Breast epithelium (tissue), 4 donors: ENCODE measurements around the gene CLDN15. TPM values are rescaled to one million over a fixed set of nuclear protein-coding genes. Genes with fewer than 3 reads are reported as not detected.
"Not testable (repeated sequence)": the region's sequence is repeated elsewhere in the genome, so short reads cannot be mapped to it uniquely, and the experiment has no call there.

Experiments used
- DNase-seq, 2 donors: peaks; one replicate each; pipeline ENCODE4 v3.0.0-alpha.2; 2019; ENCODE audit warnings: low spot score in 2 of 2
- H3K27ac ChIP-seq, 2 donors: fragments of 200-600 bp; sonication (generic) in 1 of 2; one replicate each; pipeline ENCODE4 v1.5.1; 2016 to 2019; ENCODE audit warnings: mild to moderate bottlenecking in 1 of 2
- H3K27me3 ChIP-seq, 2 donors: fragments of 200-600 bp; sonication (generic) in 1 of 2; one replicate each; pipeline versions ENCODE4 v1.5.1 to v1.6.0; 2017 to 2019; ENCODE audit warnings: control low read depth in 1 of 2, mild to moderate bottlenecking in 1 of 2
- H3K36me3 ChIP-seq: fragments of 200-600 bp; one replicate; pipeline ENCODE4 v1.5.1; 2019
- H3K4me1 ChIP-seq, 2 donors: fragments of 200-600 bp; sonication (generic); one replicate each; pipeline ENCODE4 v1.5.1; 2016 to 2019; ENCODE audit warnings: control low read depth in 1 of 2
- H3K4me3 ChIP-seq, 3 donors: fragments of 200-600 bp; sonication (generic); 1 replicate in 2 of 3; 2 replicates in 1 of 3; pipeline ENCODE4 v1.5.1; 2016 to 2019; ENCODE audit warnings: mild to moderate bottlenecking in 3 of 3, moderate library complexity in 2 of 3
- H3K9me3 ChIP-seq, 2 donors: fragments of 200-600 bp; sonication (generic) in 1 of 2; one replicate each; pipeline ENCODE4 v1.5.1; 2016 to 2019; ENCODE audit warnings: control low read depth in 1 of 2
- CTCF ChIP-seq, 3 donors: fragments of 450-650 bp; IDR thresholded peaks; one replicate each; pipeline ENCODE4 v1.5.1; 2016 to 2017; ENCODE audit warnings: antibody characterized with exemption in 3 of 3, mild to moderate bottlenecking in 3 of 3, moderate library complexity in 3 of 3
- POLR2A ChIP-seq: fragments of 450-650 bp; IDR thresholded peaks from one replicate; pipeline ENCODE4 v1.6.1; 2016; ENCODE audit warnings: antibody characterized with exemption, mild to moderate bottlenecking, moderate library complexity
- POLR2AphosphoS5 ChIP-seq, 3 donors: sonication (generic); formaldehyde crosslinking; IDR thresholded peaks; one replicate each; pipeline ENCODE4 v1.6.1; 2017; ENCODE audit warnings: antibody characterized with exemption in 3 of 3
- intact Hi-C: fragments of 100-400 bp; cut with DNase I; formaldehyde crosslinking; loops from one replicate; pipeline ENCODE4 v1.15.1; 2023; ENCODE audit warnings: low total_unique reads
- total RNA-seq, 3 donors: library from RNA; depleted of rRNA; stranded (reverse); fragments of >200 nt; gene quantifications; one replicate each; pipeline ENCODE4 v1.1.0, GENCODE V29; 2016

Gene CLDN15
- total RNA-seq, 3 donors from 2014 or later: 14.4 to 44.6 (median 17.1) TPM

- no peaks in the 10 kb centered on the region for H3K36me3 ChIP-seq
Measured at GRCh38 chr7:101208794-101209193, 28.8 kb downstream of the CLDN15 start.

GRCh38 chr7:101207459-101207858 lies 30.1 kb downstream of the CLDN15 start:
- H3K27ac ChIP-seq: no peak overlapping the region
- H3K9me3 ChIP-seq: no peaks in the 10 kb centered on the region
- intact Hi-C loops: loop anchor here (10.0 kb wide), 1 partner anchor 47 kb away; no protein-coding TSS in a partner anchor
- TF ChIP-seq POLR2AphosphoS5 (IDR thresholded peaks at IDR 0.05) (no peak), CTCF (IDR thresholded peaks at IDR 0.05) (no peak), POLR2A (no peak)
- H3K36me3 ChIP-seq: no peaks in the 10 kb centered on the region
- no peaks in the 10 kb centered on the region for H3K4me1 ChIP-seq
- DNase-seq: no peak
- no peak overlapping the region for H3K4me3 ChIP-seq
- peaks cover 0 to 10% of the 10 kb centered on the region in 2 donors for H3K27me3 ChIP-seq

More at GRCh38 chr7:101208794-101209193, 28.8 kb downstream of the CLDN15 start:
- no peak overlapping the region for H3K27ac ChIP-seq
- H3K27me3 ChIP-seq: no peaks in the 10 kb centered on the region
- TF ChIP-seq POLR2A: no peak
- no peak for TF ChIP-seq CTCF (IDR thresholded peaks at IDR 0.05)
- TF ChIP-seq POLR2AphosphoS5 (IDR thresholded peaks at IDR 0.05): no peak
- H3K4me1 ChIP-seq: no peaks in the 10 kb centered on the region
- no peaks in the 10 kb centered on the region for H3K9me3 ChIP-seq
- DNase-seq: no peak
- H3K4me3 ChIP-seq: no peak overlapping the region
- intact Hi-C loops: loop anchor here (10.0 kb wide), 1 partner anchor 46 kb away; no protein-coding TSS in a partner anchor

- H3K36me3 ChIP-seq: no peaks in the 10 kb centered on the region
- intact Hi-C loops: loop anchor here (10.0 kb wide), 1 partner anchor 48 kb away; no protein-coding TSS in a partner anchor
Measured at GRCh38 chr7:101206665-101207042, 30.9 kb downstream of the CLDN15 start.

GRCh38 chr7:101205901-101206664 lies 31.5 kb downstream of the CLDN15 start:
- no peak overlapping the region for H3K27ac ChIP-seq
- intact Hi-C loops: loop anchor here (10.0 kb wide), 1 partner anchor 49 kb away; no protein-coding TSS in a partner anchor
- no peak for DNase-seq
- no peak overlapping the region for H3K4me3 ChIP-seq
- TF ChIP-seq POLR2A (no peak), CTCF (IDR thresholded peaks at IDR 0.05) (no peak), POLR2AphosphoS5 (IDR thresholded peaks at IDR 0.05) (no peak)
- H3K4me1 ChIP-seq: no peaks in the 10 kb centered on the region
- H3K27me3 ChIP-seq: peaks cover 0 to 22% of the 10 kb centered on the region in 2 donors
- no peaks in the 10 kb centered on the region for H3K9me3 ChIP-seq
- H3K36me3 ChIP-seq: no peaks in the 10 kb centered on the region

More at GRCh38 chr7:101206665-101207042, 30.9 kb downstream of the CLDN15 start:
- no peaks in the 10 kb centered on the region for H3K4me1 ChIP-seq
- TF ChIP-seq CTCF (IDR thresholded peaks at IDR 0.05): no peak
- TF ChIP-seq POLR2AphosphoS5 (IDR thresholded peaks at IDR 0.05): no peak
- no peak for TF ChIP-seq POLR2A
- no peak overlapping the region for H3K27ac ChIP-seq
- DNase-seq: no peak
- H3K27me3 ChIP-seq: peaks cover 0 to 18% of the 10 kb centered on the region in 2 donors
- no peak overlapping the region for H3K4me3 ChIP-seq
- H3K9me3 ChIP-seq: no peaks in the 10 kb centered on the region

- H3K27ac ChIP-seq, H3K4me1 ChIP-seq, H3K4me3 ChIP-seq, DNase-seq, H3K36me3 ChIP-seq, H3K9me3 ChIP-seq: not testable (repeated sequence)
- intact Hi-C loops: loop anchor here (10.0 kb wide), 1 partner anchor 51 kb away; no protein-coding TSS in a partner anchor
- peaks cover 0 to 34% of the 10 kb centered on the region in 2 donors for H3K27me3 ChIP-seq
Measured at GRCh38 chr7:101203740-101204738, 33.6 kb downstream of the CLDN15 start.
